HFFc6 (cell line): Measurements from ENCODE around the gene CEMP1. TPM values are rescaled to one million over a fixed set of nuclear protein-coding genes. Genes with fewer than 3 reads are reported as not detected.

ENCODE experiments used
- DNase-seq: peaks from one replicate; pipeline ENCODE4 v3.0.0-alpha.2; 2018
- H3K27ac Mint-ChIP-seq: 2 replicates; pipeline ENCODE4 v1.8.0; 2020; ENCODE audit warnings: mild to moderate bottlenecking, mixed read lengths
- H3K27me3 Mint-ChIP-seq: 2 replicates; pipeline ENCODE4 v1.8.0; 2021; ENCODE audit warnings: mild to moderate bottlenecking, moderate library complexity, mixed read lengths; ENCODE audit not compliant: insufficient read depth
- H3K36me3 Mint-ChIP-seq: 2 replicates; pipeline ENCODE4 v1.8.0; 2021; ENCODE audit warnings: low read depth, mixed read lengths
- H3K4me1 Mint-ChIP-seq: 2 replicates; pipeline ENCODE4 v1.8.0; 2020; ENCODE audit warnings: low read depth, mixed read lengths
- H3K4me3 Mint-ChIP-seq: 2 replicates; pipeline ENCODE4 v1.8.0; 2020; ENCODE audit warnings: mild to moderate bottlenecking, moderate library complexity, mixed read lengths
- H3K9me3 Mint-ChIP-seq: 2 replicates; pipeline ENCODE4 v1.8.0; 2020; ENCODE audit warnings: mild to moderate bottlenecking, mixed read lengths
- CTCF ChIP-seq: fragments of 200-600 bp; sonication (generic); IDR thresholded peaks from 2 replicates; pipeline ENCODE4 v1.5.0; 2021; ENCODE audit warnings: antibody characterized with exemption, mild to moderate bottlenecking
- total RNA-seq, 6 experiments: library from RNA; stranded (reverse); fragmentation: NEBNext Ultra II Directional; extraction: Animal tissue kit (Norgen Biotek cat#: 25700); gene quantifications; 2 replicates in 1 of 6; 3 replicates in 5 of 6; pipeline ENCODE4 v1.2.3, GENCODE V29; 2021

The CEMP1 gene
- total RNA-seq, 6 experiments from 2014 or later: not detected

DNA sequence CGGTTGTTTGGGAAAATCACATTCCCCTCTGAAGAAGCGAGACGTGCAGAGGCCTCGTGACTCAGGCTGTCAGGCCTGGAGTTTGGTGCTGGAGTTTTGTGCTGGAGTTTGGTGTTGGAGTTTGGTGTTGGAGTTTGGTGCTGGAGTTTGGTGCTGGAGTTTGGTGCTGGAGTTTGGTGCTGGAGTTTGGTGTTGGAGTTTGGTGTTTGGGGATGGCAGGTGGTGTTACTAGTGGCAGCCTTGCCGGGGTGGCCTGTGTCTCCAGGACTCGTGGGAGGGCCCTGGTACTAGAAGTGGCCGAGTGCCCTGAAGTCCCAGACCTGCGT, 43.7 kb downstream of the CEMP1 start:
- no peak for TF ChIP-seq CTCF
- H3K36me3 Mint-ChIP-seq: no peaks in the 10 kb centered on the region
- H3K4me3 Mint-ChIP-seq: 0 out of 2 replicates have a peak overlapping the region, but pooled peaks have one; percentile 1
- DNase-seq: no peak
- peaks cover 11% of the 10 kb centered on the region for H3K27me3 Mint-ChIP-seq
- H3K4me1 Mint-ChIP-seq: peaks cover 24% of the 10 kb centered on the region
- peak overlapping the region; percentile 69 for H3K27ac Mint-ChIP-seq
- no peaks in the 10 kb centered on the region for H3K9me3 Mint-ChIP-seq

DNA sequence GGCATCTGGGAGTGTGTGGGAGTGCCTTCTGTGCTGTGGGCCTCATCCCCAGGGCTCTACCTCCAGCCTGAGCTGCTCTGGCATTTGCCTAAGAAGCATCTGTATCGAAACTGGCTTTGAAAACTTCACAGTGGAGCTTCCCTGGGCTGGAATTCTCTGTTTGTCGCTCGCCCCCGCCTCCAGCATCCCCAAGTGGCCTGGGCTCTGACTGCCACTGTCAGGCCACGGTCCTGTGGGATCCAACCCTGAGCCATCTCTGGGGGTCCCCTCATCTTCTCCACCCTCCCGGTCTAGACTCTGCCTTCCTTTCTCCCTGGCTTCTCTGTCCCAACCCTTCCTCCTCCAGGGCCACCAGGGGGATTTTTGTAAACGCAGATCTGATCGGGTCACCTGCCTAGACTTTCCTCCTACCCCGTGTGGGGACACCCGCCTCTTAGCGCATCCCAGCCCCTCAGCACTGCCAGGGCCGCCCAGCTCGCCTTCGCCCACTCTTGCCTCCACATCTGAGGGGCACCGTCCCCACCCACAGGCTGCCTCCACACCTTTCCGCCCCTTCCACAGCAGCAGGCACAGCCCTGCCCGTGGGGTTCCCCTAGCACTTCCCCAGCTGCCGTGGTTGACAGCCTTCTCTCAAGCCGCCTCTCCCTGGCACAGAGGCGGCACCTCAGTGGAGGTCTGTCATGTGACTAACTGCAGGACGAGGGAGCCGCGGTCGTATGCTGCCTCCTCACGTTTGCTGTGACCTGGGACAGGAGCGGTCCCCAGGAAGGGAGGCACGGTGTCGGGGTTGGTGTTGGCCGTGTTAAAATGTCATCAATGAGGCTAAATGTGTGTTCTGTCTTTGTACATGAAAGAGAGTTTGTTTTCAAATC, 44.3 kb downstream of the CEMP1 start:
- Mint-ChIP-seq H3K36me3 (no peaks in the 10 kb centered on the region), H3K4me1 (peaks cover 30% of the 10 kb centered on the region), H3K4me3 (0 out of 2 replicates have a peak overlapping the region, but pooled peaks have one; percentile 1), H3K27me3 (peaks cover 11% of the 10 kb centered on the region), H3K27ac (peak overlapping the region; percentile 69), H3K9me3 (no peaks in the 10 kb centered on the region)
- TF ChIP-seq CTCF: peak; percentile 4; the same call in 1 of the 2 replicates
- DNase-seq: peak; percentile 22

- no peaks in the 10 kb centered on the region for H3K9me3 Mint-ChIP-seq
- H3K4me1 Mint-ChIP-seq: peaks cover 32% of the 10 kb centered on the region
- H3K36me3 Mint-ChIP-seq: no peaks in the 10 kb centered on the region
Observed at GRCh38 chr16:2485811-2486507, 45.2 kb downstream of the CEMP1 start.

DNA sequence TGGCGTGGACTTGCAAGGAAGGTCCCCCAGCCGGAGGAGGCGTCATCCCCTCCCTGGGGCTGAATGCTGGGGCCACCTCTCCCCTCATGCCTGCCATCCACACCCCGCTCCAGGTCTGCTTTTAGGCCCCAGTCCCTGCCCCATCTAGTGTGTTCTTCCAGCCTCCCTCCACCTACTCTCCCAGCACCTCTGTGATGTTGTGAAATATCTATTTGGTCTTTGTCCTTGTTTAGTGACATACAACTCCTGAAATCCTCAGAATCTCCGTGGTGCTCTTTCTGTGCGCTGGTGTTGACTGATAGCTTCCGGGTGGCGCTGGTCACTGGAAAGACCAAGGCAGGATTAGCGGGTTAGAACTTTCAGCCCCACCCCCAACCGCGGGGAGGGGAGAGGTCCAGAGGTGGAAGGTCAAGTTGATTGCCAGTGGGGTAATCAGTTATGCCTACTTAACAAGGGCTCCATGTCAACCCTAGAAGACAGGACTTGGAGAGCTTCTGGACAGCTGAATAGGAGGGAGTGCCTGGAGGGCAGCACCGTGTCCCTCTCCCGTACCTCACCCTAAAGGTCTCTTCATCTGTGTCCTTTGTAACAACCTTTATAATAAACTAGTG, 46.2 kb downstream of the CEMP1 start:
- H3K27me3 Mint-ChIP-seq: peaks cover 11% of the 10 kb centered on the region
- no peaks in the 10 kb centered on the region for H3K36me3 Mint-ChIP-seq
- no peak for DNase-seq
- H3K9me3 Mint-ChIP-seq: no peaks in the 10 kb centered on the region
- no peak for TF ChIP-seq CTCF
- H3K27ac Mint-ChIP-seq: no peak overlapping the region
- no peak overlapping the region for H3K4me3 Mint-ChIP-seq
- H3K4me1 Mint-ChIP-seq: peaks cover 32% of the 10 kb centered on the region

More at GRCh38 chr16:2485811-2486507, 45.2 kb downstream of the CEMP1 start:
- no peak for TF ChIP-seq CTCF
- Mint-ChIP-seq H3K27me3 (peaks cover 11% of the 10 kb centered on the region), H3K4me3 (no peak overlapping the region), H3K27ac (no peak overlapping the region)
- DNase-seq: no peak

DNA sequence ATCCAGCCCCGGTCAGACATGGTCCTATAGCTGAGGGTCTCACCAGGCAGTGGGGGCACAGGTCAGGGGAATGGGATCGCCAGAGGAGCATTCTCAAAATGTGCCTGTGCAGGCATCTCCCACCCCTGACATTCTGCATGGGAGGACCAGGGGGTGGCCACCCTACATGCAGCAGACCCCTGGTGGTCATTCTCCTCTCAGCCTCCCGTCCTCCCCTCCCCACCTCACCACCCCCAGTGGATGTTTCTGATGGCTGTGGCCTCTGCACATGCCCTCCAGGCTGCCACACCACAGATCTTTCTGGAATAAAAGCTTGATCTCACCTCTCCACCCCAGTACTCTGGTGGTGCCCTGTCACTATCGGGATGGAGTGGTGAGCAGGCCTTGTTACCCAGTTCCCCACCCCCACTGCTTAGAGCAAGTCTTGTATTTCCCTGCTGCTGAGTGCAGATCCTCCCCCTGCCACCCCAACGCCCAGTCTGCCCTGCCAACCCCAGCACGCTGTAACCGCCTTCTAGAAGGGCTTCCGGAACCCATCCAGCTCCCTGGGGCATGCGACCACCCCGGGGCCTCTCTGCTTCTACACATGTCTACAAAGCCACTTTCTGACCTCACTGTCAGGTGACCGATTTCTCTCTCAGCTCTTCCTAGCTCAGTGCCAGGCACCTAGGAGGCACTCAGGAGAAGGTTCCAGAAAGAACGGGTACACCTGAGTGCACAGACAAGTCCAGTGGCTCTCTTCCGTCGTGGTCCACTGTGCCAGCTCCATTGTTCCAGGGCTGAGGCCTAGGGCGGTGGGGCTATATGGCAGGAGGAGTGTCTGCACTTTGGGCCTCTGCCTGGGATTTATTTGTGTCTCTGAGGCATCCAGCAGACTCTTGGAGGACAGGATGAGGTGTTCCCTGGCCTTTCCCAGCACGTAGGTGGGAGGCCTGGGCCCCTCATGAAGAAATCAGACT, 47.0 kb downstream of the CEMP1 start:
- Mint-ChIP-seq H3K36me3 (no peaks in the 10 kb centered on the region), H3K4me3 (no peak overlapping the region; the same call in 1 of the 2 replicates), H3K27ac (peak overlapping the region; percentile 97), H3K4me1 (peaks cover 32% of the 10 kb centered on the region), H3K27me3 (peaks cover 11% of the 10 kb centered on the region), H3K9me3 (no peaks in the 10 kb centered on the region)
- DNase-seq: no peak
- 0 out of 2 replicates have a peak, but pooled peaks have one; percentile 20 for TF ChIP-seq CTCF
